WTC11 (cell line): Measurements from ENCODE around the gene CFAP57. TPM values are rescaled to one million over a fixed set of nuclear protein-coding genes. Genes with fewer than 3 reads are reported as not detected.

Experiments used
- ATAC-seq: fragments of 200-7000 bp; cut with Tn5 transposase; 2 replicates; pipeline ENCODE4 v1.10.0; 2021; ENCODE audit warnings: mild to moderate bottlenecking, moderate library complexity
- CTCF ChIA-PET: fragments of 300-600 bp; sonication (Branson Sonifier 250); formaldehyde crosslinking; loops from one replicate; lab custom pipeline; 2021; ENCODE audit warnings: antibody characterized with exemption; lab: Charles Lee
- POLR2A ChIA-PET: fragments of 350-600 bp; sonication (Branson Sonifier 250); formaldehyde crosslinking; loops from one replicate; lab custom pipeline; 2021; ENCODE audit warnings: antibody characterized with exemption; lab: Charles Lee
- DNase-seq: peaks from one replicate; pipeline ENCODE4 v3.0.0; 2021; ENCODE audit warnings: low spot score
- H3K27ac Mint-ChIP-seq: 2 replicates; pipeline ENCODE4 v1.8.0; 2021; ENCODE audit warnings: mixed read lengths
- H3K27me3 Mint-ChIP-seq: 2 replicates; pipeline ENCODE4 v1.8.0; 2021; ENCODE audit warnings: low read depth, mild to moderate bottlenecking, moderate library complexity, mixed read lengths
- H3K36me3 Mint-ChIP-seq: 2 replicates; pipeline ENCODE4 v1.8.0; 2021; ENCODE audit warnings: mixed read lengths
- H3K4me1 Mint-ChIP-seq: 2 replicates; pipeline ENCODE4 v1.8.0; 2022; ENCODE audit warnings: mixed read lengths
- H3K4me3 Mint-ChIP-seq: 2 replicates; pipeline ENCODE4 v1.8.0; 2021; ENCODE audit warnings: mild to moderate bottlenecking, moderate library complexity, mixed read lengths
- H3K9me3 Mint-ChIP-seq: 2 replicates; pipeline ENCODE4 v1.8.0; 2021; ENCODE audit warnings: mixed read lengths
- EMX1 ChIP-seq: fragments of 250-450 bp; sonication (Bioruptor Pico); IDR thresholded peaks from 2 replicates; pipeline ENCODE4 v1.8.0; 2021; ENCODE audit warnings: mild to moderate bottlenecking
- GABPB1 ChIP-seq: sonication (generic); formaldehyde crosslinking; IDR thresholded peaks from 2 replicates; pipeline ENCODE4 v1.8.1; 2023; ENCODE audit warnings: mild to moderate bottlenecking, missing genetic modification reagents
- KAT7 ChIP-seq: sonication (generic); formaldehyde crosslinking; IDR thresholded peaks from 2 replicates; pipeline ENCODE4 v1.8.1; 2023; ENCODE audit warnings: missing genetic modification reagents, mild to moderate bottlenecking, borderline replicate concordance
- NR1H2 ChIP-seq: sonication (generic); formaldehyde crosslinking; IDR thresholded peaks from 2 replicates; pipeline ENCODE4 v1.9.0; 2021; ENCODE audit warnings: mild to moderate bottlenecking, moderate library complexity, missing genetic modification reagents
- NR3C1 ChIP-seq: sonication (generic); formaldehyde crosslinking; conservative IDR thresholded peaks from 2 replicates; pipeline ENCODE4 v1.8.1; 2023; ENCODE audit warnings: low read depth, mild to moderate bottlenecking, missing genetic modification reagents
- PRRX2 ChIP-seq: fragments of 250-450 bp; sonication (Bioruptor Pico); IDR thresholded peaks from 2 replicates; pipeline ENCODE4 v1.8.0; 2021; ENCODE audit warnings: mild to moderate bottlenecking
- SP1 ChIP-seq: sonication (generic); formaldehyde crosslinking; conservative IDR thresholded peaks from 2 replicates; pipeline ENCODE4 v1.8.1; 2022; ENCODE audit warnings: missing genetic modification reagents
- ZNF317 ChIP-seq: sonication (generic); formaldehyde crosslinking; IDR thresholded peaks from 2 replicates; pipeline ENCODE4 v1.8.1; 2023; ENCODE audit warnings: low read depth, mild to moderate bottlenecking, moderate library complexity, missing genetic modification reagents, borderline replicate concordance
- ZNF671 ChIP-seq: fragments of 250-450 bp; sonication (Bioruptor Pico); IDR thresholded peaks from 2 replicates; pipeline ENCODE4 v1.8.0; 2021; ENCODE audit warnings: mild to moderate bottlenecking
- total RNA-seq: library from RNA; stranded (reverse); gene quantifications from 3 replicates; pipeline ENCODE4 v1.2.3, GENCODE V29; 2021
- TF ChIP-seq, protein P1 (sequence below): sonication (generic); formaldehyde crosslinking; IDR thresholded peaks from 2 replicates; pipeline ENCODE4 v1.8.1; 2023; ENCODE audit warnings: mild to moderate bottlenecking, moderate library complexity, missing genetic modification reagents
- TF ChIP-seq, protein P2 (sequence below): fragments of 250-450 bp; sonication (Bioruptor Pico); conservative IDR thresholded peaks from 2 replicates; pipeline ENCODE4 v1.9.0; 2021; ENCODE audit warnings: mild to moderate bottlenecking
- TF ChIP-seq, protein P3 (sequence below): sonication (generic); formaldehyde crosslinking; IDR thresholded peaks from 2 replicates; pipeline ENCODE4 v1.8.0; 2022; ENCODE audit warnings: mild to moderate bottlenecking, missing genetic modification reagents
- TF ChIP-seq, protein P4 (sequence below): sonication (generic); formaldehyde crosslinking; IDR thresholded peaks from 2 replicates; pipeline ENCODE4 v1.8.1; 2022; ENCODE audit warnings: mild to moderate bottlenecking, missing genetic modification reagents, moderate library complexity, borderline replicate concordance
- TF ChIP-seq, protein P5 (sequence below): sonication (generic); formaldehyde crosslinking; IDR thresholded peaks from 2 replicates; pipeline ENCODE4 v1.8.1; 2023; ENCODE audit warnings: mild to moderate bottlenecking, missing genetic modification reagents
- TF ChIP-seq, protein P6 (sequence below): sonication (generic); formaldehyde crosslinking; conservative IDR thresholded peaks from 2 replicates; pipeline ENCODE4 v1.8.1; 2023; ENCODE audit warnings: mild to moderate bottlenecking, low read depth, missing genetic modification reagents, moderate library complexity
- TF ChIP-seq, protein P7 (sequence below): fragments of 250-450 bp; sonication (Bioruptor Pico); IDR thresholded peaks from 2 replicates; pipeline ENCODE4 v1.8.0; 2021; ENCODE audit warnings: mild to moderate bottlenecking
- TF ChIP-seq, protein P8 (sequence below): sonication (generic); formaldehyde crosslinking; IDR thresholded peaks from 2 replicates; pipeline ENCODE4 v1.8.0; 2022; ENCODE audit warnings: missing genetic modification reagents
- TF ChIP-seq, protein P9 (sequence below): sonication (generic); formaldehyde crosslinking; IDR thresholded peaks from 2 replicates; pipeline ENCODE4 v1.8.0; 2023; ENCODE audit warnings: mild to moderate bottlenecking, missing genetic modification reagents

The CFAP57 gene
- total RNA-seq, 1 experiment from 2014 or later, result 0.42 TPM

DNA sequence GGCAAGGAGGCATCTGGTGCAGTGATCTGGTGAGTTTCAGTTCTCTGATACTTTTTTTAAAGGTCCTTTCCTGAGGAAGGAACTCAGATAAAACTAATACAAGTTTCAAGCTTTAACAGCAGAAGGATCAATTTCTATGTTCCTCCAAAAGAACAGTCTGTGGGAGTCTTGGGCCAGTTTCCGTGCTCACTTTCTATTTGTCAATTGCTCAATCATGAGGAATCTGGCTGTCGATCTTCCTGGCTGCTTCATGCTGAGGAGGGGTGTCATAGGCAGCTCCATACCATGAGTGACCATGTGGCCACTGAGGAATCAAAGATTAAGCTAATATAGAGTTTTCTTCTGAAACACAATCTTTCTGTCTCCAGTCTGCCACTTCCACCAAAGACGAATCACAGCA, 86.2 kb downstream of the CFAP57 start:
- TF ChIP-seq KAT7 (CRISPR knock-in tag) (no peak), NR1H2 (CRISPR knock-in tag) (no peak), PRRX2 (no peak), SP1 (CRISPR knock-in tag) (no peak), GABPB1 (CRISPR knock-in tag) (no peak), NR3C1 (no peak), ZNF671 (CRISPR knock-in tag) (no peak), EMX1 (CRISPR knock-in tag) (no peak), ZNF317 (CRISPR knock-in tag) (no peak)
- TF ChIP-seq, protein P1, sequence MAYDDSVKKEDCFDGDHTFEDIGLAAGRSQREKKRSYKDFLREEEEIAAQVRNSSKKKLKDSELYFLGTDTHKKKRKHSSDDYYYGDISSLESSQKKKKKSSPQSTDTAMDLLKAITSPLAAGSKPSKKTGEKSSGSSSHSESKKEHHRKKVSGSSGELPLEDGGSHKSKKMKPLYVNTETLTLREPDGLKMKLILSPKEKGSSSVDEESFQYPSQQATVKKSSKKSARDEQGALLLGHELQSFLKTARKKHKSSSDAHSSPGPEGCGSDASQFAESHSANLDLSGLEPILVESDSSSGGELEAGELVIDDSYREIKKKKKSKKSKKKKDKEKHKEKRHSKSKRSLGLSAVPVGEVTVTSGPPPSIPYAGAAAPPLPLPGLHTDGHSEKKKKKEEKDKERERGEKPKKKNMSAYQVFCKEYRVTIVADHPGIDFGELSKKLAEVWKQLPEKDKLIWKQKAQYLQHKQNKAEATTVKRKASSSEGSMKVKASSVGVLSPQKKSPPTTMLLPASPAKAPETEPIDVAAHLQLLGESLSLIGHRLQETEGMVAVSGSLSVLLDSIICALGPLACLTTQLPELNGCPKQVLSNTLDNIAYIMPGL, result no peak
- TF ChIP-seq, protein P2, sequence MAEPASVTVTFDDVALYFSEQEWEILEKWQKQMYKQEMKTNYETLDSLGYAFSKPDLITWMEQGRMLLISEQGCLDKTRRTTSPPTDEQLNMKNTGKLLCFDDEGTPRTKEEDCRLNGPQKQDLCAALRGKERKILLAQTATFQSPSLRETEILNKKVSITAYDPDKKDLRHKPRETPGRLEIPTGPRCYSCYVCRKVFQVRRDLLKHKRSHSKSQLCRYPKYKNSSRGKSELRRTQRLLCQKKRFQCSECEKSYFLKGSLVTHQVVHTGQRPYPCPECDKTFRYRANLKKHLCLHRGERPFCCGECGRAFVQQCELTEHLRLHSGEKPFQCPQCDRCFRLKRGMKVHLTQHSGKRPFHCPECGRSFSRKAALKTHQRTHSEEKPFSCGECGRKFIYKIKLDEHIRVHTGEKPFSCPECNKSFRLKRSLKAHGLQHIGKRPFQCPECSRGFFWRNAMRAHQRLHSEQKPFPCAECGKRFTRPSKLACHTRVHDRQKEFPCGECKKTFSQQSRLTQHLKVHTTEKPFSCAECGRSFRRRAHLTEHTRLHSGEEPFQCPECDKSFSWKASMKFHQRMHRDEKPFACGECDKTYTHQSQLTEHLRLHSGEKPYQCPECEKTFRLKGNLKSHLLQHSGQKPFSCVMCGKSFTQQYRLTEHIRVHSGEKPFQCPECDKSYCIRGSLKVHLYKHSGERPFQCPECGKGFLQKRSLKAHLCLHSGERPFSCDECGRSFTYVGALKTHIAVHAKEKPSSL (CRISPR knock-in tag), result no peak
- TF ChIP-seq, protein P3, sequence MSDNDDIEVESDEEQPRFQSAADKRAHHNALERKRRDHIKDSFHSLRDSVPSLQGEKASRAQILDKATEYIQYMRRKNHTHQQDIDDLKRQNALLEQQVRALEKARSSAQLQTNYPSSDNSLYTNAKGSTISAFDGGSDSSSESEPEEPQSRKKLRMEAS (CRISPR knock-in tag), result no peak
- TF ChIP-seq, protein P4, sequence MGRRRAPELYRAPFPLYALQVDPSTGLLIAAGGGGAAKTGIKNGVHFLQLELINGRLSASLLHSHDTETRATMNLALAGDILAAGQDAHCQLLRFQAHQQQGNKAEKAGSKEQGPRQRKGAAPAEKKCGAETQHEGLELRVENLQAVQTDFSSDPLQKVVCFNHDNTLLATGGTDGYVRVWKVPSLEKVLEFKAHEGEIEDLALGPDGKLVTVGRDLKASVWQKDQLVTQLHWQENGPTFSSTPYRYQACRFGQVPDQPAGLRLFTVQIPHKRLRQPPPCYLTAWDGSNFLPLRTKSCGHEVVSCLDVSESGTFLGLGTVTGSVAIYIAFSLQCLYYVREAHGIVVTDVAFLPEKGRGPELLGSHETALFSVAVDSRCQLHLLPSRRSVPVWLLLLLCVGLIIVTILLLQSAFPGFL (CRISPR knock-in tag), result no peak
- TF ChIP-seq, protein P5, sequence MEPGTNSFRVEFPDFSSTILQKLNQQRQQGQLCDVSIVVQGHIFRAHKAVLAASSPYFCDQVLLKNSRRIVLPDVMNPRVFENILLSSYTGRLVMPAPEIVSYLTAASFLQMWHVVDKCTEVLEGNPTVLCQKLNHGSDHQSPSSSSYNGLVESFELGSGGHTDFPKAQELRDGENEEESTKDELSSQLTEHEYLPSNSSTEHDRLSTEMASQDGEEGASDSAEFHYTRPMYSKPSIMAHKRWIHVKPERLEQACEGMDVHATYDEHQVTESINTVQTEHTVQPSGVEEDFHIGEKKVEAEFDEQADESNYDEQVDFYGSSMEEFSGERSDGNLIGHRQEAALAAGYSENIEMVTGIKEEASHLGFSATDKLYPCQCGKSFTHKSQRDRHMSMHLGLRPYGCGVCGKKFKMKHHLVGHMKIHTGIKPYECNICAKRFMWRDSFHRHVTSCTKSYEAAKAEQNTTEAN (CRISPR knock-in tag), result no peak
- TF ChIP-seq, protein P6, sequence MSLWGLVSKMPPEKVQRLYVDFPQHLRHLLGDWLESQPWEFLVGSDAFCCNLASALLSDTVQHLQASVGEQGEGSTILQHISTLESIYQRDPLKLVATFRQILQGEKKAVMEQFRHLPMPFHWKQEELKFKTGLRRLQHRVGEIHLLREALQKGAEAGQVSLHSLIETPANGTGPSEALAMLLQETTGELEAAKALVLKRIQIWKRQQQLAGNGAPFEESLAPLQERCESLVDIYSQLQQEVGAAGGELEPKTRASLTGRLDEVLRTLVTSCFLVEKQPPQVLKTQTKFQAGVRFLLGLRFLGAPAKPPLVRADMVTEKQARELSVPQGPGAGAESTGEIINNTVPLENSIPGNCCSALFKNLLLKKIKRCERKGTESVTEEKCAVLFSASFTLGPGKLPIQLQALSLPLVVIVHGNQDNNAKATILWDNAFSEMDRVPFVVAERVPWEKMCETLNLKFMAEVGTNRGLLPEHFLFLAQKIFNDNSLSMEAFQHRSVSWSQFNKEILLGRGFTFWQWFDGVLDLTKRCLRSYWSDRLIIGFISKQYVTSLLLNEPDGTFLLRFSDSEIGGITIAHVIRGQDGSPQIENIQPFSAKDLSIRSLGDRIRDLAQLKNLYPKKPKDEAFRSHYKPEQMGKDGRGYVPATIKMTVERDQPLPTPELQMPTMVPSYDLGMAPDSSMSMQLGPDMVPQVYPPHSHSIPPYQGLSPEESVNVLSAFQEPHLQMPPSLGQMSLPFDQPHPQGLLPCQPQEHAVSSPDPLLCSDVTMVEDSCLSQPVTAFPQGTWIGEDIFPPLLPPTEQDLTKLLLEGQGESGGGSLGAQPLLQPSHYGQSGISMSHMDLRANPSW (CRISPR knock-in tag), result no peak
- TF ChIP-seq, protein P7, sequence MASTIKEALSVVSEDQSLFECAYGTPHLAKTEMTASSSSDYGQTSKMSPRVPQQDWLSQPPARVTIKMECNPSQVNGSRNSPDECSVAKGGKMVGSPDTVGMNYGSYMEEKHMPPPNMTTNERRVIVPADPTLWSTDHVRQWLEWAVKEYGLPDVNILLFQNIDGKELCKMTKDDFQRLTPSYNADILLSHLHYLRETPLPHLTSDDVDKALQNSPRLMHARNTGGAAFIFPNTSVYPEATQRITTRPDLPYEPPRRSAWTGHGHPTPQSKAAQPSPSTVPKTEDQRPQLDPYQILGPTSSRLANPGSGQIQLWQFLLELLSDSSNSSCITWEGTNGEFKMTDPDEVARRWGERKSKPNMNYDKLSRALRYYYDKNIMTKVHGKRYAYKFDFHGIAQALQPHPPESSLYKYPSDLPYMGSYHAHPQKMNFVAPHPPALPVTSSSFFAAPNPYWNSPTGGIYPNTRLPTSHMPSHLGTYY (CRISPR knock-in tag), result no peak
- TF ChIP-seq, protein P8, sequence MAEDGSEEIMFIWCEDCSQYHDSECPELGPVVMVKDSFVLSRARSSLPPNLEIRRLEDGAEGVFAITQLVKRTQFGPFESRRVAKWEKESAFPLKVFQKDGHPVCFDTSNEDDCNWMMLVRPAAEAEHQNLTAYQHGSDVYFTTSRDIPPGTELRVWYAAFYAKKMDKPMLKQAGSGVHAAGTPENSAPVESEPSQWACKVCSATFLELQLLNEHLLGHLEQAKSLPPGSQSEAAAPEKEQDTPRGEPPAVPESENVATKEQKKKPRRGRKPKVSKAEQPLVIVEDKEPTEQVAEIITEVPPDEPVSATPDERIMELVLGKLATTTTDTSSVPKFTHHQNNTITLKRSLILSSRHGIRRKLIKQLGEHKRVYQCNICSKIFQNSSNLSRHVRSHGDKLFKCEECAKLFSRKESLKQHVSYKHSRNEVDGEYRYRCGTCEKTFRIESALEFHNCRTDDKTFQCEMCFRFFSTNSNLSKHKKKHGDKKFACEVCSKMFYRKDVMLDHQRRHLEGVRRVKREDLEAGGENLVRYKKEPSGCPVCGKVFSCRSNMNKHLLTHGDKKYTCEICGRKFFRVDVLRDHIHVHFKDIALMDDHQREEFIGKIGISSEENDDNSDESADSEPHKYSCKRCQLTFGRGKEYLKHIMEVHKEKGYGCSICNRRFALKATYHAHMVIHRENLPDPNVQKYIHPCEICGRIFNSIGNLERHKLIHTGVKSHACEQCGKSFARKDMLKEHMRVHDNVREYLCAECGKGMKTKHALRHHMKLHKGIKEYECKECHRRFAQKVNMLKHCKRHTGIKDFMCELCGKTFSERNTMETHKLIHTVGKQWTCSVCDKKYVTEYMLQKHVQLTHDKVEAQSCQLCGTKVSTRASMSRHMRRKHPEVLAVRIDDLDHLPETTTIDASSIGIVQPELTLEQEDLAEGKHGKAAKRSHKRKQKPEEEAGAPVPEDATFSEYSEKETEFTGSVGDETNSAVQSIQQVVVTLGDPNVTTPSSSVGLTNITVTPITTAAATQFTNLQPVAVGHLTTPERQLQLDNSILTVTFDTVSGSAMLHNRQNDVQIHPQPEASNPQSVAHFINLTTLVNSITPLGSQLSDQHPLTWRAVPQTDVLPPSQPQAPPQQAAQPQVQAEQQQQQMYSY (CRISPR knock-in tag), result no peak
- TF ChIP-seq, protein P9, sequence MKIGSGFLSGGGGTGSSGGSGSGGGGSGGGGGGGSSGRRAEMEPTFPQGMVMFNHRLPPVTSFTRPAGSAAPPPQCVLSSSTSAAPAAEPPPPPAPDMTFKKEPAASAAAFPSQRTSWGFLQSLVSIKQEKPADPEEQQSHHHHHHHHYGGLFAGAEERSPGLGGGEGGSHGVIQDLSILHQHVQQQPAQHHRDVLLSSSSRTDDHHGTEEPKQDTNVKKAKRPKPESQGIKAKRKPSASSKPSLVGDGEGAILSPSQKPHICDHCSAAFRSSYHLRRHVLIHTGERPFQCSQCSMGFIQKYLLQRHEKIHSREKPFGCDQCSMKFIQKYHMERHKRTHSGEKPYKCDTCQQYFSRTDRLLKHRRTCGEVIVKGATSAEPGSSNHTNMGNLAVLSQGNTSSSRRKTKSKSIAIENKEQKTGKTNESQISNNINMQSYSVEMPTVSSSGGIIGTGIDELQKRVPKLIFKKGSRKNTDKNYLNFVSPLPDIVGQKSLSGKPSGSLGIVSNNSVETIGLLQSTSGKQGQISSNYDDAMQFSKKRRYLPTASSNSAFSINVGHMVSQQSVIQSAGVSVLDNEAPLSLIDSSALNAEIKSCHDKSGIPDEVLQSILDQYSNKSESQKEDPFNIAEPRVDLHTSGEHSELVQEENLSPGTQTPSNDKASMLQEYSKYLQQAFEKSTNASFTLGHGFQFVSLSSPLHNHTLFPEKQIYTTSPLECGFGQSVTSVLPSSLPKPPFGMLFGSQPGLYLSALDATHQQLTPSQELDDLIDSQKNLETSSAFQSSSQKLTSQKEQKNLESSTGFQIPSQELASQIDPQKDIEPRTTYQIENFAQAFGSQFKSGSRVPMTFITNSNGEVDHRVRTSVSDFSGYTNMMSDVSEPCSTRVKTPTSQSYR (CRISPR knock-in tag), result no peak
- TF ChIP-seq, all 79 proteins: peak for 0
- H3K4me3 Mint-ChIP-seq, result no peak overlapping the region
- POLR2A ChIA-PET, result no interaction called here
- CTCF ChIA-PET, result no interaction called here
- H3K27me3 Mint-ChIP-seq, result peaks cover 56% of the 10 kb centered on the region
- H3K9me3 Mint-ChIP-seq, result peaks cover 66% of the 10 kb centered on the region
- no peaks in the 10 kb centered on the region for H3K4me1 Mint-ChIP-seq
- peaks cover 45% of the 10 kb centered on the region for H3K36me3 Mint-ChIP-seq
- no peak for ATAC-seq
- no peak for DNase-seq
- no peak overlapping the region for H3K27ac Mint-ChIP-seq
